ENCODE measurements around the gene CEP104. TPM values are rescaled to one million over a fixed set of nuclear protein-coding genes. Genes with fewer than 3 reads are reported as not detected.

The CEP104 gene
- total RNA-seq, 3 donors from 2014 or later = 24.0 to 33.8 (median 30.5) TPM

- no peak overlapping the region for H3K27ac ChIP-seq
- no peak for DNase-seq (ENCODE audit: low spot score in 2 of 2)
- no peaks in the 10 kb centered on the region for H3K36me3 ChIP-seq
- H3K4me1 ChIP-seq = peaks cover 0 to 6% of the 10 kb centered on the region in 2 donors
- peaks cover 12 to 16% of the 10 kb centered on the region in 2 donors for H3K9me3 ChIP-seq
- intact Hi-C loops (cut with DNase I; ENCODE audit: low total_unique reads) = no loop called here
- H3K4me3 ChIP-seq = no peak overlapping the region
- TF ChIP-seq, protein P1, sequence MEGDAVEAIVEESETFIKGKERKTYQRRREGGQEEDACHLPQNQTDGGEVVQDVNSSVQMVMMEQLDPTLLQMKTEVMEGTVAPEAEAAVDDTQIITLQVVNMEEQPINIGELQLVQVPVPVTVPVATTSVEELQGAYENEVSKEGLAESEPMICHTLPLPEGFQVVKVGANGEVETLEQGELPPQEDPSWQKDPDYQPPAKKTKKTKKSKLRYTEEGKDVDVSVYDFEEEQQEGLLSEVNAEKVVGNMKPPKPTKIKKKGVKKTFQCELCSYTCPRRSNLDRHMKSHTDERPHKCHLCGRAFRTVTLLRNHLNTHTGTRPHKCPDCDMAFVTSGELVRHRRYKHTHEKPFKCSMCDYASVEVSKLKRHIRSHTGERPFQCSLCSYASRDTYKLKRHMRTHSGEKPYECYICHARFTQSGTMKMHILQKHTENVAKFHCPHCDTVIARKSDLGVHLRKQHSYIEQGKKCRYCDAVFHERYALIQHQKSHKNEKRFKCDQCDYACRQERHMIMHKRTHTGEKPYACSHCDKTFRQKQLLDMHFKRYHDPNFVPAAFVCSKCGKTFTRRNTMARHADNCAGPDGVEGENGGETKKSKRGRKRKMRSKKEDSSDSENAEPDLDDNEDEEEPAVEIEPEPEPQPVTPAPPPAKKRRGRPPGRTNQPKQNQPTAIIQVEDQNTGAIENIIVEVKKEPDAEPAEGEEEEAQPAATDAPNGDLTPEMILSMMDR (IDR thresholded peaks at IDR 0.05) = no peak
- TF ChIP-seq POLR2AphosphoS5 (IDR thresholded peaks at IDR 0.05) (no peak), POLR2A (IDR thresholded peaks at IDR 0.05) (no peak)
- H3K27me3 ChIP-seq = no peaks in the 10 kb centered on the region
Measured at GRCh38 chr1:3896396-3897000, 39.5 kb upstream of the CEP104 start.

DNA sequence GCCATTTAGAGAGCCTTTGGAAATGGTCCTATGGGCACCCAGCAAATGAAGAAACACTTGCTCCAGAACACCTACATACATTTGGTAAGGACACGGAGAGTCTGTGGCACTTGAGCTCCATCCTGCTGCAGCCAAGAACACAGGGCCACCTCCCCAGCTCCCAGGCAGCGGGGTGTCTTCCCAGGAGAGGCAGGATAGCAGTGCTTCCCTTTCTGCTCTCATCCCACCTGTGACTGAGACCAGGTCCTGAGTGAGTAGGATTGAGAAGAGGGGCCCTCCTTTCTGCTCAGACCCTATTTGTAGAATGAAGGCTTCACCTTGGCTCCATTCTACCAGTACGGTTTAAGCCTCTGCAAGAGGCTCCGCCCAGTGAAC is 38.9 kb upstream of the CEP104 start:
- intact Hi-C loops (cut with DNase I; ENCODE audit: low total_unique reads) = no loop called here
- TF ChIP-seq, protein P1 (IDR thresholded peaks at IDR 0.05) = no peak
- TF ChIP-seq POLR2A (IDR thresholded peaks at IDR 0.05) (no peak), POLR2AphosphoS5 (IDR thresholded peaks at IDR 0.05) (no peak)
- Histone ChIP-seq H3K4me1 (peaks cover 0 to 6% of the 10 kb centered on the region in 2 donors), H3K9me3 (peaks cover 12 to 16% of the 10 kb centered on the region in 2 donors), H3K4me3 (no peak overlapping the region), H3K27ac (no peak overlapping the region), H3K36me3 (no peaks in the 10 kb centered on the region), H3K27me3 (no peaks in the 10 kb centered on the region)
- DNase-seq (ENCODE audit: low spot score in 2 of 2) = no peak

GRCh38 chr1:3895279-3895950 is 38.4 kb upstream of the CEP104 start:
- TF ChIP-seq, protein P1 (IDR thresholded peaks at IDR 0.05) = no peak
- no peak for TF ChIP-seq POLR2A (IDR thresholded peaks at IDR 0.05)
- TF ChIP-seq POLR2AphosphoS5 (IDR thresholded peaks at IDR 0.05) = no peak
- H3K4me1 ChIP-seq = peaks cover 0 to 6% of the 10 kb centered on the region in 2 donors
- no peaks in the 10 kb centered on the region for H3K36me3 ChIP-seq
- H3K27ac ChIP-seq = no peak overlapping the region
- peaks cover 12 to 16% of the 10 kb centered on the region in 2 donors for H3K9me3 ChIP-seq
- no peaks in the 10 kb centered on the region for H3K27me3 ChIP-seq
- H3K4me3 ChIP-seq = no peak overlapping the region
- DNase-seq (ENCODE audit: low spot score in 2 of 2) = no peak
- intact Hi-C loops (cut with DNase I; ENCODE audit: low total_unique reads) = no loop called here

- H3K4me3 ChIP-seq = no peak overlapping the region
- DNase-seq (ENCODE audit: low spot score in 2 of 2) = no peak
- intact Hi-C loops (cut with DNase I; ENCODE audit: low total_unique reads) = no loop called here
- peaks cover 12 to 16% of the 10 kb centered on the region in 2 donors for H3K9me3 ChIP-seq
- H3K4me1 ChIP-seq = peaks cover 0 to 6% of the 10 kb centered on the region in 2 donors
- H3K27me3 ChIP-seq = no peaks in the 10 kb centered on the region
- H3K36me3 ChIP-seq = no peaks in the 10 kb centered on the region
- no peak overlapping the region for H3K27ac ChIP-seq
- TF ChIP-seq POLR2AphosphoS5 (IDR thresholded peaks at IDR 0.05) = no peak
- TF ChIP-seq, protein P1 (IDR thresholded peaks at IDR 0.05) = no peak
- TF ChIP-seq POLR2A (IDR thresholded peaks at IDR 0.05) = no peak
Measured at GRCh38 chr1:3894626-3895278, 37.7 kb upstream of the CEP104 start.

DNA sequence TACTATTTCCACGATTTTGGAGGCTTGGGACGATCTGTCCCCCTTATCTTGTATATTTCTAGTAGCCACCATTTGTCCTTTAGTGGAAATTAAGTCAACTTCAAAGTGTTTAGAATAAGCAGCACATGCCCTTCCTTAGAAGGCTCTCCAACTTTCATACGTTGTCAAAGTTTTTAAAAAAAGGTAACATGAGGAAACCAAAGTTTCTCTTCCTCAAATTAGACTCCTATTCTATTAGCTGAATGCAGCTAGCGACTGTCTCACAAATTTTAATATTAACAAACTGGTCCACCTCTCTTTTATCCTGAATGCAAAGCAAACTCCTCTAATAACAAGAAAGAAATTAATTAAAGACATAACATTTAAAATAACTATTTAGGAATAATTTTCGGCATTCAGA is 36.2 kb upstream of the CEP104 start:
- H3K4me1 ChIP-seq = no peaks in the 10 kb centered on the region
- H3K4me3 ChIP-seq = no peak overlapping the region
- peaks cover 9 to 10% of the 10 kb centered on the region in 2 donors for H3K9me3 ChIP-seq
- H3K27me3 ChIP-seq = no peaks in the 10 kb centered on the region
- intact Hi-C loops (cut with DNase I; ENCODE audit: low total_unique reads) = no loop called here
- H3K36me3 ChIP-seq = no peaks in the 10 kb centered on the region
- TF ChIP-seq, protein P1 (IDR thresholded peaks at IDR 0.05) = no peak
- no peak for TF ChIP-seq POLR2A (IDR thresholded peaks at IDR 0.05)
- no peak for TF ChIP-seq POLR2AphosphoS5 (IDR thresholded peaks at IDR 0.05)
- no peak for DNase-seq (ENCODE audit: low spot score in 2 of 2)
- H3K27ac ChIP-seq = no peak overlapping the region
